RWPE2 (cell line): ENCODE data around the gene COLEC12.
A peak's percentile ranks its signal among the peaks of the same experiment; 100 is the strongest.

Source experiments
- ATAC-seq: fragments of 200-7000 bp; cut with Tn5 transposase; 3 replicates; pipeline ENCODE4 v1.9.1; 2021; ENCODE audit warnings: low read depth
- DNase-seq: peaks from one replicate; pipeline ENCODE4 v3.0.0-alpha.2; 2020; ENCODE audit warnings: low spot score
- H3K27ac ChIP-seq: fragments of 450-650 bp; 2 replicates; pipeline ENCODE4 v1.5.1; 2017; ENCODE audit warnings: mild to moderate bottlenecking; ENCODE audit not compliant: poor library complexity, severe bottlenecking
- H3K27me3 ChIP-seq: fragments of 250-450 bp; sonication (Bioruptor Pico); 2 replicates; pipeline ENCODE4 v1.5.1; 2021; ENCODE audit warnings: mild to moderate bottlenecking, moderate library complexity; ENCODE audit not compliant: insufficient read depth, poor library complexity, severe bottlenecking
- H3K36me3 ChIP-seq: fragments of 250-450 bp; sonication (Bioruptor Pico); 2 replicates; pipeline ENCODE4 v1.5.1; 2020; ENCODE audit warnings: low read depth, mild to moderate bottlenecking, moderate library complexity
- H3K4me1 ChIP-seq: fragments of 250-450 bp; sonication (Bioruptor Pico); 2 replicates; pipeline ENCODE4 v1.5.1; 2021; ENCODE audit warnings: mild to moderate bottlenecking, moderate library complexity; ENCODE audit not compliant: insufficient read depth, poor library complexity, severe bottlenecking
- H3K4me3 ChIP-seq: fragments of 250-450 bp; sonication (Bioruptor Pico); 2 replicates; pipeline ENCODE4 v1.5.1; 2021; ENCODE audit warnings: mild to moderate bottlenecking, moderate library complexity; ENCODE audit not compliant: severe bottlenecking
- H3K9me3 ChIP-seq: fragments of 250-450 bp; sonication (Bioruptor Pico); 2 replicates; pipeline ENCODE4 v1.5.1; 2021; ENCODE audit warnings: mild to moderate bottlenecking, moderate library complexity; ENCODE audit not compliant: severe bottlenecking
- TF ChIP-seq, protein P1 (sequence below): fragments of 450-650 bp; IDR thresholded peaks from one replicate; pipeline ENCODE4 v1.5.1; 2017; ENCODE audit warnings: mild to moderate bottlenecking, moderate library complexity; ENCODE audit not compliant: poor library complexity, severe bottlenecking

COLEC12 gene

DNA sequence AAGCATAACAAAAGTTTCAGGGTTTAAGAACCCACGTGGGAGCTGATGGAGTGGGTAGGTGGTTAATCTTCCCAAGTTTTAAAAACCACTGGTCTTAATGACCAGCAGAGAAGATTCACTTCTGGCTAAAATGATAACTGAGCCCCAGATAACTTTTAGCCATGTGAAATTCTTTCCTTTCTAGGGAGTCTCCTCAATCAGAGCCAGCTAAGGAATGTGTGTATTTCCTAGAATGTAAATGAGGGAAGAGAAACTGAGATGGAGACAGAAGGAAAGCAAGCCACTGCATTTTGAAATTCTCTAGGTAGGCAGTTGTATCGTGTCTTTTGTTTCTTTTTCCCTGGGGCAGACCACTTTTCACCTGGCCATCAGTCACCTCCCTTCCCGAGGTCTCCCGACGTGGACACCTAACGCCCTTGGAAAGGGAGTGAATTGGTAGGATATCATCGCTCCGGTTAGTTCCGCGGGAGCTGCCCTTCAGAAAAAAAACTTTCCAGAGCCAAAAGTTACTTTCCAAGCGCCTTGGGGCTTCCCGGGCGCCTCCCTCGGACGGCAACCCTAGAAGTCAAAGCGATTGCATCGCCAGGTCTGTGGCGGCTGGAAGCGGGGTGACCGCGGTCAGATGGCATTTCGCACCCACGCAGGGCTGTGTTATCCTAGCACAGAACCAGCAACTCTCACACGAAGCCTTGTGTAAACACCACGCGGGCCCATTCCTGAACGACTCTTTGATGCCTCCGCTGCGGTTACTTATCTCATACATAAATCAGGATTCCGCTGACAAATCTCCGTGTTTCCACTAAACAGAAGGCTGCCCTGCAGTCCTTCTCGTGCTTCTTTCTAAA lies 1.3 kb downstream of the COLEC12 start:
- TF ChIP-seq, protein P1, sequence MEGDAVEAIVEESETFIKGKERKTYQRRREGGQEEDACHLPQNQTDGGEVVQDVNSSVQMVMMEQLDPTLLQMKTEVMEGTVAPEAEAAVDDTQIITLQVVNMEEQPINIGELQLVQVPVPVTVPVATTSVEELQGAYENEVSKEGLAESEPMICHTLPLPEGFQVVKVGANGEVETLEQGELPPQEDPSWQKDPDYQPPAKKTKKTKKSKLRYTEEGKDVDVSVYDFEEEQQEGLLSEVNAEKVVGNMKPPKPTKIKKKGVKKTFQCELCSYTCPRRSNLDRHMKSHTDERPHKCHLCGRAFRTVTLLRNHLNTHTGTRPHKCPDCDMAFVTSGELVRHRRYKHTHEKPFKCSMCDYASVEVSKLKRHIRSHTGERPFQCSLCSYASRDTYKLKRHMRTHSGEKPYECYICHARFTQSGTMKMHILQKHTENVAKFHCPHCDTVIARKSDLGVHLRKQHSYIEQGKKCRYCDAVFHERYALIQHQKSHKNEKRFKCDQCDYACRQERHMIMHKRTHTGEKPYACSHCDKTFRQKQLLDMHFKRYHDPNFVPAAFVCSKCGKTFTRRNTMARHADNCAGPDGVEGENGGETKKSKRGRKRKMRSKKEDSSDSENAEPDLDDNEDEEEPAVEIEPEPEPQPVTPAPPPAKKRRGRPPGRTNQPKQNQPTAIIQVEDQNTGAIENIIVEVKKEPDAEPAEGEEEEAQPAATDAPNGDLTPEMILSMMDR, result no peak
- Histone ChIP-seq H3K27ac (no peak overlapping the region), H3K9me3 (no peaks in the 10 kb centered on the region), H3K4me3 (no peak overlapping the region), H3K36me3 (no peaks in the 10 kb centered on the region), H3K4me1 (peaks cover 4% of the 10 kb centered on the region), H3K27me3 (peaks cover 45% of the 10 kb centered on the region)
- ATAC-seq (peak; percentile 24; the same call in 2 of the 3 replicates), DNase-seq (no peak)

- TF ChIP-seq, protein P1, result no peak
- ATAC-seq, result no peak
- Histone ChIP-seq H3K27ac (no peak overlapping the region), H3K36me3 (no peaks in the 10 kb centered on the region), H3K4me1 (peaks cover 4% of the 10 kb centered on the region), H3K4me3 (no peak overlapping the region), H3K9me3 (no peaks in the 10 kb centered on the region), H3K27me3 (peaks cover 45% of the 10 kb centered on the region)
- no peak for DNase-seq
These were observed 2.8 kb downstream of the COLEC12 start for GRCh38 chr18:497688-498087.

DNA sequence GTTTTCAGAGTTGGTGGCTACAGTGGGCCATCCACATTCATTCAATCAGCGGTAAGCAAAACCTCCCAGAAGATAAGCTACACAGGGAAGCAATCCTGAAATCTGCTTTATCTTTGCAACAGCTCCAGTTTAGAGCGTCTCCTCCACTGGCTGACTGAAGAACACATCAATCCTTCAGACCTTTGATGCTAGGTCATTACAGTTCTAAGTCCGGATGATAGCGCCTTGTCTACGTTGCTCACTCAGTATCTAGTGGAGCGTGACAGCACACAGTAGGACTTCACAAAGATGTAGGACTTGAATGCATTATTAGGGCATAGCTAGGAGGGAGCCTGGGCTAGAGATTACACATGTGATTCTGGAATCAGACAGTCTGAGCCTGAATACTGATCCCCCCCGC lies 5.0 kb downstream of the COLEC12 start:
- H3K36me3 ChIP-seq, result no peaks in the 10 kb centered on the region
- no peaks in the 10 kb centered on the region for H3K9me3 ChIP-seq
- H3K4me1 ChIP-seq, result peaks cover 4% of the 10 kb centered on the region
- H3K27me3 ChIP-seq, result peaks cover 35% of the 10 kb centered on the region
- TF ChIP-seq, protein P1, result no peak
- no peak for DNase-seq
- no peak for ATAC-seq
- no peak overlapping the region for H3K4me3 ChIP-seq
- no peak overlapping the region for H3K27ac ChIP-seq

GRCh38 chr18:495017-495416 lies 5.5 kb downstream of the COLEC12 start:
- no peak for ATAC-seq

More at GRCh38 chr18:495017-495416, 5.5 kb downstream of the COLEC12 start:
- DNase-seq, result no peak
- Histone ChIP-seq H3K9me3 (no peaks in the 10 kb centered on the region), H3K36me3 (no peaks in the 10 kb centered on the region), H3K4me1 (peaks cover 4% of the 10 kb centered on the region), H3K4me3 (no peak overlapping the region), H3K27me3 (peaks cover 32% of the 10 kb centered on the region), H3K27ac (no peak overlapping the region)
- TF ChIP-seq, protein P1, result no peak
